Ovary (tissue), 9 donors: Measurements from ENCODE around the gene BICDL2. TPM values are rescaled to one million over a fixed set of nuclear protein-coding genes. Genes with fewer than 3 reads are reported as not detected.

ENCODE experiments used
- DNase-seq, 5 donors: peaks; one replicate each; pipeline ENCODE4 v3.0.0-alpha.2; 2019 to 2020
- H3K27ac ChIP-seq, 2 donors: fragments of 200-600 bp; one replicate each; pipeline versions ENCODE4 v1.5.1 to v1.8.0; 2019 to 2022
- H3K27me3 ChIP-seq: fragments of 200-600 bp; one replicate; pipeline ENCODE4 v1.8.0; 2022
- H3K36me3 ChIP-seq: fragments of 200-600 bp; sonication (generic); one replicate; pipeline ENCODE4 v1.5.1; 2019
- H3K4me1 ChIP-seq: one replicate; pipeline ENCODE4 v1.8.1; 2013; ENCODE audit warnings: mild to moderate bottlenecking, moderate library complexity; ENCODE audit not compliant: insufficient read depth
- H3K4me3 ChIP-seq: fragments of 200-600 bp; sonication (generic); one replicate; pipeline ENCODE4 v1.5.1; 2017
- H3K9me3 ChIP-seq, 2 donors: fragments of 200-600 bp in 1 of 2; sonication (generic) in 1 of 2; one replicate each; pipeline versions ENCODE4 v1.5.1 to v1.8.1; 2013 to 2019; ENCODE audit warnings: mild to moderate bottlenecking in 1 of 2, moderate library complexity in 1 of 2
- EP300 ChIP-seq: sonication (generic); formaldehyde crosslinking; IDR thresholded peaks from one replicate; pipeline ENCODE4 v1.6.1; 2017; ENCODE audit warnings: antibody characterized with exemption
- POLR2A ChIP-seq: fragments of 450-650 bp; IDR thresholded peaks from one replicate; pipeline ENCODE4 v1.6.1; 2017; ENCODE audit warnings: antibody characterized with exemption, mild to moderate bottlenecking, moderate library complexity
- WGBS, 3 donors: extraction: QIAGEN DNeasy Blood & Tissue Kit in 1 of 3; methylation state at CpG; one replicate each; pipeline versions ENCODE4 v1.1.5 to v1.1.7; 2013 to 2017; 5-methylcytosine and 5-hydroxymethylcytosine counted together
- intact Hi-C, 4 donors: fragments of 100-400 bp; cut with DNase I; formaldehyde crosslinking; loops; one replicate each; pipeline versions ENCODE4 v1.11.0 to v1.15.1; 2022 to 2023
- polyA plus RNA-seq, 2 donors: library from polyadenylated mRNA; stranded (reverse); fragments of 200-250 nt in 1 of 2; fragments of 350-450 nt in 1 of 2; fragmentation: Illumina TruSeq in 1 of 2; extraction: RNeasy Lipid Tissue Mini Kit (QIAGEN cat#74804) in 1 of 2; gene quantifications; one replicate each; pipeline ENCODE4 v1.2.3, GENCODE V29; 2013 to 2014
- total RNA-seq, 7 donors: library from RNA; depleted of rRNA in 2 of 7; stranded (reverse); fragments of >200 nt in 2 of 7; fragmentation: NEBNext Ultra II Directional in 3 of 7; extraction: Animal tissue kit (Norgen Biotek cat#: 25700) in 3 of 7; gene quantifications; one replicate each; pipeline versions ENCODE4 v1.1.0 to v1.2.4, GENCODE V29; 2016 to 2023
- TF ChIP-seq, protein P1 (sequence below), 3 donors: fragments of 450-650 bp in 2 of 3; fragments of 200-600 bp in 1 of 3; IDR thresholded peaks; one replicate each; pipeline versions ENCODE4 v1.5.1 to v1.8.0; 2016 to 2022; ENCODE audit warnings: antibody characterized with exemption in 3 of 3, mild to moderate bottlenecking in 1 of 3
- donor health status: DM: no; HTN: no; CAD: no; lungs with moderate emphysema.
- donor health status: DM: no; HTN: no; CAD: no.
- donor health status: Bipolar disorder and iron deficiency.
- donor health status: DM: yes; HTN: yes; CAD: no.
- donor health status: DM: no; HTN: no; CAD: no.
- donor health status: DM: yes; HTN: yes; CAD: no.

The BICDL2 gene
- total and polyA plus RNA-seq, 9 donors = 0.02 to 21.9 (median 1.3) TPM; not detected in 3

DNA sequence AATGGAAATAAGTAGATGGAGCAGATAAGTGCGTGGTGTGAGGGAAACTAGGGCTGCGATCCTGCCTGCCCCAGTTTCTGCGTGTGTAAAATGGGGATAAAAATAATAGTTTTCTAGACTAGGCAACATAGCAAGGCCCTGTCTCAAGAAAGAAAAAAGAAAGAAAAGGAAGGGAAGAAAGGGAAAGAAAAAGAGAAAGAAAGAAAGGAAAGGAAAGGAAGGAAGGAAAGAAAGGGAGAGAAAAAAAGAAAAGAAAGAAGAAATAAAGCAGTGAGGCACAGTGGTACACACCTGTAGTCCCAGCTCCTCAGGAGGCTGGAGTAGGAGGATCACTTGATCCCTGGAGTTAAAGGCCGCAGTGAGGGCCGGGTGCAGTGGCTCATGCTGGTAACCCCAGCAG, 54.3 kb downstream of the BICDL2 start:
- peaks cover 8% of the 10 kb centered on the region for H3K4me1 ChIP-seq
- TF ChIP-seq POLR2A = no peak
- no peak for TF ChIP-seq EP300
- TF ChIP-seq, protein P1, sequence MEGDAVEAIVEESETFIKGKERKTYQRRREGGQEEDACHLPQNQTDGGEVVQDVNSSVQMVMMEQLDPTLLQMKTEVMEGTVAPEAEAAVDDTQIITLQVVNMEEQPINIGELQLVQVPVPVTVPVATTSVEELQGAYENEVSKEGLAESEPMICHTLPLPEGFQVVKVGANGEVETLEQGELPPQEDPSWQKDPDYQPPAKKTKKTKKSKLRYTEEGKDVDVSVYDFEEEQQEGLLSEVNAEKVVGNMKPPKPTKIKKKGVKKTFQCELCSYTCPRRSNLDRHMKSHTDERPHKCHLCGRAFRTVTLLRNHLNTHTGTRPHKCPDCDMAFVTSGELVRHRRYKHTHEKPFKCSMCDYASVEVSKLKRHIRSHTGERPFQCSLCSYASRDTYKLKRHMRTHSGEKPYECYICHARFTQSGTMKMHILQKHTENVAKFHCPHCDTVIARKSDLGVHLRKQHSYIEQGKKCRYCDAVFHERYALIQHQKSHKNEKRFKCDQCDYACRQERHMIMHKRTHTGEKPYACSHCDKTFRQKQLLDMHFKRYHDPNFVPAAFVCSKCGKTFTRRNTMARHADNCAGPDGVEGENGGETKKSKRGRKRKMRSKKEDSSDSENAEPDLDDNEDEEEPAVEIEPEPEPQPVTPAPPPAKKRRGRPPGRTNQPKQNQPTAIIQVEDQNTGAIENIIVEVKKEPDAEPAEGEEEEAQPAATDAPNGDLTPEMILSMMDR (IDR thresholded peaks at IDR 0.05) = no peak
- no peaks in the 10 kb centered on the region for H3K36me3 ChIP-seq
- intact Hi-C loops = no loop called here
- H3K27ac ChIP-seq = no peak overlapping the region
- H3K27me3 ChIP-seq = no peaks in the 10 kb centered on the region
- 73 to 78% (median 77%) methylated on average over 5 of the region's 5 CpGs for WGBS, 3 donors
- no peak for DNase-seq
- no peak overlapping the region for H3K4me3 ChIP-seq
- no peaks in the 10 kb centered on the region for H3K9me3 ChIP-seq

DNA sequence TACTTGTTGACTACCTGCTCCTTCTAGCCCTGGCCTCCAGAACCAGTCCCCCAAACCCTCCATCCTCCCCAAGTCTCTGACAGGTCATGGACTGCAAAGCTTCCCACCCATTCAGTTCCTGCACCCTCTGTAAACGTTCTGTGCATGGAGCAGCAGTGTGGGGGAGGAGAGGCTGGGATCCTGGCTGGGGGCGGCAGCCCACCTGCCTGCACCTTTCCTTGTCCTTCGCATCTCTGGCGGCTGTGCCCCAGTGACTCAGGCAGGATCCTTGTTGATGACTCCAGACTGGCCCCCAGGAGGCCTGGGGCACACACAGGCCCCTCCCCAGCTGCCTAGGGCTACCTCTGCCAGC, 54.9 kb downstream of the BICDL2 start:
- no peaks in the 10 kb centered on the region for H3K27me3 ChIP-seq
- peaks cover 8% of the 10 kb centered on the region for H3K4me1 ChIP-seq
- no peak overlapping the region for H3K27ac ChIP-seq
- H3K36me3 ChIP-seq = no peaks in the 10 kb centered on the region
- WGBS, 3 donors = 59 to 66% (median 60%) methylated on average over 4 of the region's 4 CpGs
- DNase-seq = no peak
- intact Hi-C loops = no loop called here
- no peak for TF ChIP-seq POLR2A
- TF ChIP-seq, protein P1 (IDR thresholded peaks at IDR 0.05) = no peak
- no peak for TF ChIP-seq EP300
- H3K4me3 ChIP-seq = no peak overlapping the region
- H3K9me3 ChIP-seq = no peaks in the 10 kb centered on the region

DNA sequence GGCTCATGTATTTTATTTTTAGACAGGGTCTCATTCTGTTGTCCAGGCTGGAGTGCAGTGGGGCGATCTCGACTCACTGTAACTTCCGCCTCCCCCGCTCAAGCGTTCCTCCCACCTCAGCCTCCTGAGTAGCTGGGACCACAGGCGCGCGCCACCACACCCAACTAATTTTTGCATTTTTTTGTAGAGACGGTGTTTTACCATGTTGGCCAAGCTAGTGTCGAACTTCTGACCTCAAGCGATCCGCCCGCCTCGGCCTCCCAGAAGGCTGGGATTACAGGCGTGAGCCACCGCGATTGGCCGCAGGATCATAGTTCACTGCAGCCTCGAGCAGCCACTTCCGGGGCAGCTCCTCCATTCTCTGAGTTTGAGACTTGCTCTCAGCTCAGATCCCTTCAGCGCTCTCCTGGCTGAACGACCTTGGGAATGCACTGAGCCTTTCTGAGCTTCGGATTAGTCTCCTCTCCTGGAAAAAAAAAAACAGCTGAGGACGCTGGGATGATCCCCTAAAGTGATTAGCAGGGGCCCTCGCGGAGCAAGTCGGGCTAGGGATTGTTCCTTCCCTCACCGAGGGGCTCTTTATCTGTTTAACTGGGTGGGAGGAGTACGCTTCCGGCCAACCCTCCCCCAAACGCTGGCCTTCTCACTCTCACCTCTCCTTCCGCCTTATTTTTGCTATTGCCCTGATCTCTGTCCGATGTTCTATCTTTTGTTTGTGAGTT, 55.4 kb downstream of the BICDL2 start:
- intact Hi-C loops = no loop called here
- Histone ChIP-seq H3K36me3 (no peaks in the 10 kb centered on the region), H3K9me3 (no peaks in the 10 kb centered on the region), H3K27me3 (no peaks in the 10 kb centered on the region), H3K27ac (no peak overlapping the region), H3K4me3 (peak overlapping the region; percentile 77), H3K4me1 (peaks cover 8% of the 10 kb centered on the region)
- TF ChIP-seq POLR2A (no peak), EP300 (no peak)
- TF ChIP-seq, protein P1 (IDR thresholded peaks at IDR 0.05) = no peak
- no peak for DNase-seq
- 20 to 32% (median 29%) methylated on average over 33 of the region's 33 CpGs for WGBS, 3 donors

DNA sequence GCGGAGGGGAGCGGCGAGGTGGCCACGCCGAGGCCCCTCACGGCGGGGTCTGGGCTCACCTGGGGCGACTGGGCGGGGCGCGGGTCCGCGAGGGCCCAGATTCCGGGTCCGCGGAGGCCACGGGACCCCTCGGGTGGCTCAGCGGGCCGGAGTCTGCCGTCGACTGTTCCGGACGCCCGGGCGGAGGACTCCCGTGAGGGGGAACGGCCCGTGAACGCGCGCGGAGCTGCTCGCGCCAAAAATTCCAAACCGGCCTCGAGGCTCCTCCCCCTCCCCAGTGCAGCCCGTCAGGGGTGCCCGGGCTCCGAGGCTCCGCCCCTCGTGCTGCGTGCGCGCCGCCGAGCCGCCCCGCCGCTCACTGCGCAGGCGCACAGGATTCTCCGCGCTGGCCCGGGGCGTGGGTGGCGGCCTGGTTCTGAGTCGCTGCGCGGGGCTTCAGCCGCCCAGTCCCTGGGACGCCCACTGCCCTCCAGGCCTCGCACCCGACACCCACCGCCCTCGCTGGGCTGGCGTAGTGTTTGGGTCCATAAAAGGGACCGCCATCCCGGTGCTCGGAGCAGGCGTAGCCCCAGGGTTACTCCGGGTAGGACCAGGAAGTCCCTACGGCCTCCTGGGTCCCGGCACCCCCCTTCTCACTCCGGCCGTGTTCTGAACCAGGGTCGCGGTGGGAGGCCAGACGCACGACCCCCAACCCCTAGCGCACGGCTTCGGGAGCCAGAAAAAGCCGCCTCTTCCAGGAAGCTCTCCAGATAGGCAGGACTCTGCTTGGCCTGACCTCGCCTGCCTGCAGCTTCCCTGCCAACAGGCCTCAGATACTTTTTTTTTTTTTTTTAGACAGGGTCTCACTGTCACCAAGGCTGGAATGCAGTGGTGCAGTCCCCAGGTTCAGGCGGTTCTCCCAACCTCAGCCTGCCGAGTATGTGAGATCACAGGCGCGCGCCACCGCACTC, 56.2 kb downstream of the BICDL2 start, which contains the start of gene PKMYT1:
TSS of gene PKMYT1 (minus strand) at position 220 of the 950 bp plus-strand sequence. CDS start 789 bp downstream, outside the sequence.
- 4 to 9% (median 8%) methylated on average over 55 to 91 of the region's 91 CpGs for WGBS, 3 donors
- H3K9me3 ChIP-seq = no peaks in the 10 kb centered on the region
- no peaks in the 10 kb centered on the region for H3K27me3 ChIP-seq
- TF ChIP-seq, protein P1 (IDR thresholded peaks at IDR 0.05) = no peak
- peak; percentile 91 for TF ChIP-seq POLR2A
- peak within 1 kb of the TSS; percentile 77 for H3K4me3 ChIP-seq
- intact Hi-C loops = no loop called here
- peak within 1 kb of the TSS; percentile 4 to 59 for H3K27ac ChIP-seq
- peaks cover 8% of the 10 kb centered on the region for H3K4me1 ChIP-seq
- peak; percentile 90 to 97 (median 94) for DNase-seq
- H3K36me3 ChIP-seq = no peaks in the 10 kb centered on the region
